ENCODE measurements around the gene KCNQ5. TPM values are rescaled to one million over a fixed set of nuclear protein-coding genes. Genes with fewer than 3 reads are reported as not detected.
A peak's percentile ranks its signal among the peaks of the same experiment; 100 is the strongest.

The KCNQ5 gene
- total and polyA plus RNA-seq, 10 of the 15 experiments (the other 5 are each of a cell fraction or from before 2014, with no cell fraction given), result 0.60 to 16.2 (median 3.2) TPM

DNA sequence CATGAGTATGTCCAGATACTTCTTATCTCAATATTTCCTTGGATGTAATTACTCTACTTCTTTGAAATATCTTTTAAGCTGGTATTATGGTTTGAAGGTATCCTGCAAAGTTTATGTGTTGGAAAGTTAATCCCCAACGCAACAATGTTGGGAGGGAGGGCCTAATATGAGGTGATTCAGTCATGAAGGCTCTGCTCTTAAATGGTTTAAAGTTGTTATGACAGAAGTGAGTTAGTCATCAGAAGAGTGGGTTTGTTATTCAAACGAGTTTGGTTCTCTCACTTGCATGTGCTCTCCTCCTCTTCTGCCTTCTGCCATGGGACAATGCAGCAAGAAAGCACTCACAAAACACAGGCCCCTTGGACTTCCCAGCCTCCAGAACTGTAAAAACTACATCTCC lies 176.3 kb downstream of the KCNQ5 start:
- no peak overlapping the region for H2AFZ ChIP-seq (ENCODE audit: control insufficient read depth, low read depth, low read length)
- DNase-seq (ENCODE audit: low read depth, low spot score) (no peak), ATAC-seq (no peak), FAIRE-seq (peak; percentile 18)
- H3K27me3 ChIP-seq (replicated peaks in 1 of 2; ENCODE audit: control insufficient read depth in 2 of 2, insufficient read depth in 2 of 2, low read length in 1 of 2), result no peaks in the 10 kb centered on the region
- H3K4me2 ChIP-seq (ENCODE audit: control insufficient read depth, insufficient read depth), result no peak overlapping the region
- WGBS (ENCODE audit: insufficient coverage, insufficient replicate concordance, low lambda C conversion rate, missing lambda C conversion rate), result 50% methylated on average over 2 of the region's 2 CpGs
- TF ChIP-seq, protein P1, sequence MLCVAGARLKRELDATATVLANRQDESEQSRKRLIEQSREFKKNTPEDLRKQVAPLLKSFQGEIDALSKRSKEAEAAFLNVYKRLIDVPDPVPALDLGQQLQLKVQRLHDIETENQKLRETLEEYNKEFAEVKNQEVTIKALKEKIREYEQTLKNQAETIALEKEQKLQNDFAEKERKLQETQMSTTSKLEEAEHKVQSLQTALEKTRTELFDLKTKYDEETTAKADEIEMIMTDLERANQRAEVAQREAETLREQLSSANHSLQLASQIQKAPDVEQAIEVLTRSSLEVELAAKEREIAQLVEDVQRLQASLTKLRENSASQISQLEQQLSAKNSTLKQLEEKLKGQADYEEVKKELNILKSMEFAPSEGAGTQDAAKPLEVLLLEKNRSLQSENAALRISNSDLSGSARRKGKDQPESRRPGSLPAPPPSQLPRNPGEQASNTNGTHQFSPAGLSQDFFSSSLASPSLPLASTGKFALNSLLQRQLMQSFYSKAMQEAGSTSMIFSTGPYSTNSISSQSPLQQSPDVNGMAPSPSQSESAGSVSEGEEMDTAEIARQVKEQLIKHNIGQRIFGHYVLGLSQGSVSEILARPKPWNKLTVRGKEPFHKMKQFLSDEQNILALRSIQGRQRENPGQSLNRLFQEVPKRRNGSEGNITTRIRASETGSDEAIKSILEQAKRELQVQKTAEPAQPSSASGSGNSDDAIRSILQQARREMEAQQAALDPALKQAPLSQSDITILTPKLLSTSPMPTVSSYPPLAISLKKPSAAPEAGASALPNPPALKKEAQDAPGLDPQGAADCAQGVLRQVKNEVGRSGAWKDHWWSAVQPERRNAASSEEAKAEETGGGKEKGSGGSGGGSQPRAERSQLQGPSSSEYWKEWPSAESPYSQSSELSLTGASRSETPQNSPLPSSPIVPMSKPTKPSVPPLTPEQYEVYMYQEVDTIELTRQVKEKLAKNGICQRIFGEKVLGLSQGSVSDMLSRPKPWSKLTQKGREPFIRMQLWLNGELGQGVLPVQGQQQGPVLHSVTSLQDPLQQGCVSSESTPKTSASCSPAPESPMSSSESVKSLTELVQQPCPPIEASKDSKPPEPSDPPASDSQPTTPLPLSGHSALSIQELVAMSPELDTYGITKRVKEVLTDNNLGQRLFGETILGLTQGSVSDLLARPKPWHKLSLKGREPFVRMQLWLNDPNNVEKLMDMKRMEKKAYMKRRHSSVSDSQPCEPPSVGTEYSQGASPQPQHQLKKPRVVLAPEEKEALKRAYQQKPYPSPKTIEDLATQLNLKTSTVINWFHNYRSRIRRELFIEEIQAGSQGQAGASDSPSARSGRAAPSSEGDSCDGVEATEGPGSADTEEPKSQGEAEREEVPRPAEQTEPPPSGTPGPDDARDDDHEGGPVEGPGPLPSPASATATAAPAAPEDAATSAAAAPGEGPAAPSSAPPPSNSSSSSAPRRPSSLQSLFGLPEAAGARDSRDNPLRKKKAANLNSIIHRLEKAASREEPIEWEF (IDR thresholded peaks at IDR 0.05; ENCODE audit: insufficient replicate concordance, low read depth, low read length), result no peak
- TF ChIP-seq HDAC2 (IDR thresholded peaks at IDR 0.05), result no peak
- no peak for TF ChIP-seq MTA2 (IDR thresholded peaks at IDR 0.05; ENCODE audit: low read depth)
- no peak for TF ChIP-seq FOS (IDR thresholded peaks at IDR 0.05; ENCODE audit: borderline replicate concordance, extremely low read depth, insufficient read length)
- TF ChIP-seq RAD21 (IDR thresholded peaks at IDR 0.05; ENCODE audit: insufficient read depth, low read depth, low read length), result no peak
- TF ChIP-seq, protein P2, sequence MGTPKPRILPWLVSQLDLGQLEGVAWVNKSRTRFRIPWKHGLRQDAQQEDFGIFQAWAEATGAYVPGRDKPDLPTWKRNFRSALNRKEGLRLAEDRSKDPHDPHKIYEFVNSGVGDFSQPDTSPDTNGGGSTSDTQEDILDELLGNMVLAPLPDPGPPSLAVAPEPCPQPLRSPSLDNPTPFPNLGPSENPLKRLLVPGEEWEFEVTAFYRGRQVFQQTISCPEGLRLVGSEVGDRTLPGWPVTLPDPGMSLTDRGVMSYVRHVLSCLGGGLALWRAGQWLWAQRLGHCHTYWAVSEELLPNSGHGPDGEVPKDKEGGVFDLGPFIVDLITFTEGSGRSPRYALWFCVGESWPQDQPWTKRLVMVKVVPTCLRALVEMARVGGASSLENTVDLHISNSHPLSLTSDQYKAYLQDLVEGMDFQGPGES (IDR thresholded peaks at IDR 0.05), result no peak
- no peak for TF ChIP-seq NR2C1 (IDR thresholded peaks at IDR 0.05)
- no peak for TF ChIP-seq MTA3 (IDR thresholded peaks at IDR 0.05; ENCODE audit: borderline replicate concordance, low read length)
- TF ChIP-seq, protein P3, sequence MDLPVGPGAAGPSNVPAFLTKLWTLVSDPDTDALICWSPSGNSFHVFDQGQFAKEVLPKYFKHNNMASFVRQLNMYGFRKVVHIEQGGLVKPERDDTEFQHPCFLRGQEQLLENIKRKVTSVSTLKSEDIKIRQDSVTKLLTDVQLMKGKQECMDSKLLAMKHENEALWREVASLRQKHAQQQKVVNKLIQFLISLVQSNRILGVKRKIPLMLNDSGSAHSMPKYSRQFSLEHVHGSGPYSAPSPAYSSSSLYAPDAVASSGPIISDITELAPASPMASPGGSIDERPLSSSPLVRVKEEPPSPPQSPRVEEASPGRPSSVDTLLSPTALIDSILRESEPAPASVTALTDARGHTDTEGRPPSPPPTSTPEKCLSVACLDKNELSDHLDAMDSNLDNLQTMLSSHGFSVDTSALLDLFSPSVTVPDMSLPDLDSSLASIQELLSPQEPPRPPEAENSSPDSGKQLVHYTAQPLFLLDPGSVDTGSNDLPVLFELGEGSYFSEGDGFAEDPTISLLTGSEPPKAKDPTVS (IDR thresholded peaks at IDR 0.05; ENCODE audit: low read depth, low read length), result no peak
- no peak for TF ChIP-seq NR2F1 (conservative IDR thresholded peaks at IDR 0.05)
- TF ChIP-seq LARP7 (IDR thresholded peaks at IDR 0.05), result no peak
- no peak for TF ChIP-seq ATF7 (IDR thresholded peaks at IDR 0.05; ENCODE audit: low read depth)
- TF ChIP-seq, protein P4, sequence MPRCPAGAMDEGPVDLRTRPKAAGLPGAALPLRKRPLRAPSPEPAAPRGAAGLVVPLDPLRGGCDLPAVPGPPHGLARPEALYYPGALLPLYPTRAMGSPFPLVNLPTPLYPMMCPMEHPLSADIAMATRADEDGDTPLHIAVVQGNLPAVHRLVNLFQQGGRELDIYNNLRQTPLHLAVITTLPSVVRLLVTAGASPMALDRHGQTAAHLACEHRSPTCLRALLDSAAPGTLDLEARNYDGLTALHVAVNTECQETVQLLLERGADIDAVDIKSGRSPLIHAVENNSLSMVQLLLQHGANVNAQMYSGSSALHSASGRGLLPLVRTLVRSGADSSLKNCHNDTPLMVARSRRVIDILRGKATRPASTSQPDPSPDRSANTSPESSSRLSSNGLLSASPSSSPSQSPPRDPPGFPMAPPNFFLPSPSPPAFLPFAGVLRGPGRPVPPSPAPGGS (IDR thresholded peaks at IDR 0.05; ENCODE audit: borderline replicate concordance, insufficient read depth, low read depth, low read length, poor library complexity, severe bottlenecking), result no peak
- no peak for TF ChIP-seq RCOR1 (conservative IDR thresholded peaks at IDR 0.05; ENCODE audit: low read depth, low read length)
- TF ChIP-seq NFXL1 (IDR thresholded peaks at IDR 0.05; ENCODE audit: borderline replicate concordance), result no peak
- no peak for TF ChIP-seq MYB (IDR thresholded peaks at IDR 0.05; ENCODE audit: borderline replicate concordance, low read depth, low read length)
- no peak overlapping the region for H3K4me3 ChIP-seq
- in situ Hi-C loops (cut with MboI), result no loop called here
- BruUV-seq (replicated peaks), result no TSS peak
- H3K36me3 ChIP-seq (ENCODE audit: control insufficient read depth in 2 of 2, insufficient read depth in 2 of 2, low read length in 1 of 2), result no peaks in the 10 kb centered on the region
- H3K79me2 ChIP-seq (ENCODE audit: control insufficient read depth, insufficient read depth, low read length), result no peaks in the 10 kb centered on the region
- no peak overlapping the region for H3K27ac ChIP-seq (ENCODE audit: control insufficient read depth, insufficient read depth)
- no peaks in the 10 kb centered on the region for H3K4me1 ChIP-seq (ENCODE audit: control insufficient read depth, insufficient read depth, low read length)
- no peaks in the 10 kb centered on the region for H4K20me1 ChIP-seq (ENCODE audit: control insufficient read depth, insufficient read depth)
- ChIA-PET SMC1A (ENCODE audit: uncharacterized antibody, unreplicated experiment) (no interaction called here), CTCF (interaction anchor here (1.1 kb wide), 1 partner anchor 182 kb away, joined by 3 read pairs; no protein-coding TSS in a partner anchor), POLR2A (no interaction called here), RAD21 (ENCODE audit: unreplicated experiment) (no interaction called here)
- no peaks in the 10 kb centered on the region; the same call in 2 of the 3 replicates for H3K9me3 ChIP-seq (replicated peaks; ENCODE audit: control insufficient read depth, insufficient read depth, low read length)
- H3K9ac ChIP-seq (ENCODE audit: control insufficient read depth, insufficient read depth, low read length), result no peak overlapping the region
- intact Hi-C loops (cut with micrococcal nuclease; ENCODE audit: unreplicated experiment), result no loop called here

Data from GM12878 (cell line).